Activated CD4-positive, alpha-beta T cell treated with anti-CD3 and anti-CD28 coated beads for 4 hours (primary cell): ENCODE results near the gene THRB.
"Not testable (repeated sequence)": the region's sequence is repeated elsewhere in the genome, so short reads cannot be mapped to it uniquely, and the experiment has no call there.

Experiments
- DNase-seq, 2 donors: peaks; one replicate each; pipeline ENCODE4 v3.0.0-alpha.2; 2020

Gene THRB

DNA sequence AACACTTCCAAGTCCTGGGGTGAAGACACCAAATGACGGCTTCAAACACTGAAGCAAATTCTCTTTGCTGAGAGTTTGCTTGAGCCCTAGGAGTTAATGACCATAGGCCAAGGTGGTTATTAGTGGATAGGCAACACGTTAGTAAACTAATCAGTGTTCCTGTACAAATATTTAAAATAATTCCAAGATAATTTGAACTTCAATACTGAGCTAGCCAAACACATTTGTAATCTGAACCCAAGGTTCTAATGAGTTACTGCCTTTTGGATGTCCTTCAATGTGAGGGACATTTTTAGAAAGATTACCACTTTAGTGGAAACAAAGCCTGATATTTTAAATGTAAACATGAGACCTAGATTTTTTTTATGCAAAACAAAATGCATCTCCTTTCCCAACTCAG is 94.6 kb downstream of the THRB start:
- no peak for DNase-seq

GRCh38 chr3:24399614-24400013 is 95.0 kb downstream of the THRB start:
- DNase-seq: no peak

DNA sequence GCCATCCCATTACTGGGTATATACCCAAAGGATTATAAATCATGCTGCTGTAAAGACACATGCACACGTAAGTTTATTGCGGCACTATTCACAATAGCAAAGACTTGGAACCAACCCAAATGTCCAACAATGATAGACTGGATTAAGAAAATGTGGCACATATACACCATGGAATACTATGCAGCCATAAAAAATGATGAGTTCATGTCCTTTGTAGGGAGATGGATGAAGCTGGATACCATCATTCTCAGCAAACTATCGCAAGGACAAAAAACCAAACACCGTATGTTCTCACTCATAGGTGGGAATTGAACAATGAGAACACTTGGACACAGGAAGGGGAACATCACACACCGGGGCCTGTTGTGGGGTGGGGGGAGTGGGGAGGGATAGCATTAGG is 95.9 kb downstream of the THRB start:
- DNase-seq: not testable (repeated sequence)

DNA sequence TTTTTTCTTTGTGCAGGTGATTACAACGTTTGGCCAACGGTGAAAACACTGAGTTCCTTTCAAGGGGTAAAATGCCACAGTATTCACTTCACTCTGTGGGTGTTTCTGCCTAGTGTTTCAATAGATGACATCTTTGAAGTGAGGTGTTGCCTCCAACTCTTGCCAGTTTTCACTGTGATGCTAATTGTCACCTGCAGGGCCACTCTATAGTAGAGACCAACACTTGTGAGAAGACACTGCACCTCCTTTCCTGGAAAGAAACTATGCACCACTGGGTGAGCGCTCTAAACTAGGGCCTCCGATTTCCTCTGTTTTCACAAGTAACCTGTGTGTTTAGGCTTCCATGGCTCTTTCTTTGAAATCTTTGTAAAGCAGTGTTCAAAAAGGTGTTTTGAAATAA is 98.3 kb downstream of the THRB start:
- no peak for DNase-seq

- DNase-seq: no peak
Measured at GRCh38 chr3:24394754-24395153, 99.9 kb downstream of the THRB start.

GRCh38 chr3:24393316-24393715 is 101.3 kb downstream of the THRB start:
- no peak for DNase-seq

- no peak for DNase-seq
Measured at GRCh38 chr3:24390169-24391130, 104.2 kb downstream of the THRB start.

DNA sequence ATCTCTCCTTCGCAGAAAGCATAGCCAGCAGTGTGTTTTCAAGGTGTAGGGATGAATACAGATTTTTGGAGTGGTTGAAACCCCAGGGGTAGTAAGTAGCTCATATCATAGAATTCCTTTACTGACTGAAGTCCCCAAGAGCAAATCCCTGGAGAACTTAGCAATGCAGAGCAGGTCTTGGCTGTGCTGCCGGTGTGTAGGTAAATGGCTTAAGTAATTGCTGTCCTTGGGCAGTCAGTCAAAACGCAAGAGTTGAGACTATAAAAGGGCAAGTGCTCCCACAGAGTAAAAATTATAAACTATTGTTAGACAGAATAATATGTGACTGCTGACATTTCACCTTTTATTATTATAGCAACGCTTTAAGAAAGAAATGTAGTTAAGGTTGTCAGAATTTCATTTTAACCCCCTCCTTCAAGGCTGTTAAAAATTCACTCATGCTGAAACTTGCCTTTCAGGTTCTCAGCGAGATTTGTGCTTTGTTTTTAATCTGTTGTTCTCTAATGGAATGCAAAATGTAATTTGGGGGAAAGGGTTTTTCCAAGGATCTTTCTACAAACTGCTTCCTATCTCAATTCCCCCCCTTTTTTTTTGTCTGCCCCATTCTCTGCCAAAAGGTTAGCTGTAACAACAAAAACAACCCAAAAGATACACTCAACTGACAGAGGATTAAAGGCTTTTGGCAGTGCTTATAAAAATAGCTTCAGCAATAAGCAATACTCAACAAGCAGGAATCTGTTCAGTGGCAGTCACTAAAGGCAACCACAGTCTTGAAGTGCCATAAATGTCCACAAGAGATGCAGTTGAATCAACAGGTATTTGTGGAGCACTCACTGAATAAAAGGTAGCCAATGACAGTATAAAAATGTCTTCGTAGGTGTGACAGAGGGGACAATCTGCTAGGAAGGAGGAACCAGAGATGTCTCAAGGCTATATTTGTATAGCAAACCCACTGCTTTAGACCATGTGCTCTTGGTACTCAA is 105.3 kb downstream of the THRB start:
- no peak for DNase-seq

DNA sequence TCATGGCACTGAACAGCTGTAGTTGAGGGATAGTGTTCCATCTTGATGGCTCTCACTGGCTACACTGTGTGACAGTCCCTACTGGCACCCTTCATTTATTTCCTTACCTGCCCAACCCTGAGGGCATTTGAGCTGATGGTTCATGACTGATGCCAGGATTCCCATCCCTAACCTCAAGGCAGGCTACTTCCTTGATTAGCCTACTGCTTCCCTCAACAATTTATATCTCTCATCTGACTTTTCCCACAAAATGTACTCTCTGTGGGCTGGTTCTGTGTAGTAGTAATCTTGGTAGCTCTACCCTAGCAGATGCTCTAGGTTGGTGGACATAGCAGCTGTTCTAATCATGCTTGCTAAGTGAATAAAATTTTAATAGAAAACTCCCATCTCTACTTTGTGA is 106.0 kb downstream of the THRB start:
- DNase-seq: no peak

GRCh38 chr3:24388159-24388558 is 106.5 kb downstream of the THRB start:
- no peak for DNase-seq

GRCh38 chr3:24387493-24387892 is 107.2 kb downstream of the THRB start:
- no peak for DNase-seq

- no peak for DNase-seq
Measured at GRCh38 chr3:24387000-24387399, 107.7 kb downstream of the THRB start.

DNA sequence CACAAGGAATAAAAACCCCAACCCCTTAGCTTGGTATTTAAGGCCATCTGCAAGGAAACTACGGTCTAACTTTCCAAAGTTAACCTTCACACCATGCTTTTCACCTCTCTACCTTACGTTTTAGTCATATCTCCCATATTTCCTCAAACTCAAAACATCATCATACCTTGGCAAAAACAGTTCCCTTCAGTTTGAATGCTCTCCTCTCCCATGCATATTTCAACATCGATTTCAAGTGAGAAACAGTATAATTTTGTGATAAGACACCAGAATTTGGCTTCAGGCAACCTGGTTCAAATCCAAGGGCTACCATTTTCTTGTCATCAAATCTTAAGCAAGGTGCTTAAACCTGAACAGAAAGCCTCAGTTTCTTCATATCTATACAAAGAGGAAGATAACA is 108.2 kb downstream of the THRB start:
- DNase-seq: no peak

GRCh38 chr3:24385012-24385615 is 109.5 kb downstream of the THRB start:
- no peak for DNase-seq

- DNase-seq: no peak
Measured at GRCh38 chr3:24382647-24383046, 112.0 kb downstream of the THRB start.

GRCh38 chr3:24379936-24380335 is 114.7 kb downstream of the THRB start:
- DNase-seq: no peak

GRCh38 chr3:24378313-24378712 is 116.3 kb downstream of the THRB start:
- DNase-seq: no peak

- DNase-seq: no peak
Measured at GRCh38 chr3:24377218-24377993, 117.2 kb downstream of the THRB start.

- no peak for DNase-seq
Measured at GRCh38 chr3:24375947-24376384, 118.7 kb downstream of the THRB start.

GRCh38 chr3:24374801-24375200 is 119.8 kb downstream of the THRB start:
- no peak for DNase-seq

DNA sequence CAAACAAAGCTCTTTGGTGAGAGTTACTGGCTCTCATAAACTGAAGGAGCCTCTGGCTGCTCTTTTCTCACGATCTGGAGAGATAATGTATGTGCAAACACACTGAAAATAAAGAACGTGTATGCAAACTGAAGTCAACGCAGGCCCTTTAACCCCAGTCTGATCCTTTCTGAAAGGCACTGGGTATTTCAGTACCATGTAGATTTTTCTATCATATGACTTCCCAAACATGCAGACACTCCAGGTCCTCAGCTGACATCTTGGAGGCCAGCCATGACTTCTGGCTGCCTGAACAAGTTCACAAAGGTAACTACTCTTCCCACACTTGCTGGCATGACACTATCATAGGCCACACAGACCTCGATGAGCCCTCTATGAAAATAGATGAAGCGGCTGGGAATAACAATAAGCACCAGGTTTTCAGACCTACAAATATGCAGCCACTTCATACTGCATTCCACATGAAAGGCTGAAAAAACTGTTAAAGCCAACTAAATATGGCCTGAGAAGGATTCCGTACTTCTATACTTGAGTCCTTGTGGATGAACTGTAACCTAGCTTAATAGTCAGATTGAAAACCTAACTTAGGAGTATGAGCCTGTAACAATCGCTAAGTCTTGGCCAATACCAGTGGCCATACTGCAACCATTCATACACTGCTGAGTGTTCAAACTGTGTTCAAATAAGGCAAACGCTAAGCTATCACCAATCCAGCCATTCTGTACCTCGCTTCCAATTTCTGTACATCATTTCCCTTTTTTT is 121.3 kb downstream of the THRB start:
- no peak for DNase-seq
